K562 (cell line): Measurements from ENCODE around the gene COMTD1. TPM values are rescaled to one million over a fixed set of nuclear protein-coding genes. Genes with fewer than 3 reads are reported as not detected.

Source experiments
- ARHGAP35 ChIP-seq: fragments of 450-650 bp; IDR thresholded peaks from 2 replicates; pipeline ENCODE4 v1.6.1; 2018; ENCODE audit not compliant: partially characterized antibody
- CTCF ChIP-seq, 3 experiments: IDR thresholded peaks in 2 of 3; conservative IDR thresholded peaks in 1 of 3; 2 replicates each; pipeline ENCODE4 v1.5.1; 2011 to 2012; ENCODE audit warnings: low read length in 3 of 3, mild to moderate bottlenecking in 3 of 3, control low read depth in 2 of 3, improper control_type of control experiment in 1 of 3, inconsistent platforms in 1 of 3, low read depth in 1 of 3, mixed read lengths in 1 of 3, moderate library complexity in 1 of 3; ENCODE audit not compliant: insufficient read depth in 2 of 3
- GATAD2B ChIP-seq: fragments of 450-650 bp; IDR thresholded peaks from 2 replicates; pipeline ENCODE4 v1.6.1; 2017; ENCODE audit warnings: mild to moderate bottlenecking, borderline replicate concordance
- ID3 ChIP-seq, 2 experiments: fragments of 250-450 bp in 1 of 2; fragments of 450-650 bp in 1 of 2; sonication (Bioruptor Pico) in 1 of 2; IDR thresholded peaks; 2 replicates each; pipeline versions ENCODE4 v1.6.1 to v1.8.0; 2016 to 2021; ENCODE audit warnings: mild to moderate bottlenecking in 2 of 2, moderate library complexity in 2 of 2, missing compliant biosample characterization in 1 of 2, missing genetic modification characterization in 1 of 2
- ILF3 ChIP-seq: fragments of 450-650 bp; IDR thresholded peaks from 2 replicates; pipeline ENCODE4 v1.6.1; 2018; ENCODE audit warnings: antibody characterized with exemption, mild to moderate bottlenecking, moderate library complexity, borderline replicate concordance
- POLR2B ChIP-seq: fragments of 450-650 bp; IDR thresholded peaks from 2 replicates; pipeline ENCODE4 v1.6.1; 2018; ENCODE audit warnings: low read depth; ENCODE audit not compliant: partially characterized antibody
- PYGO2 ChIP-seq: fragments of 450-650 bp; IDR thresholded peaks from 2 replicates; pipeline ENCODE4 v1.6.1; 2016; ENCODE audit warnings: mild to moderate bottlenecking, missing genetic modification characterization, moderate library complexity, missing compliant biosample characterization
- RAD21 ChIP-seq, 2 experiments: fragments of 250-450 bp in 1 of 2; fragments of 450-650 bp in 1 of 2; sonication (Bioruptor Pico) in 1 of 2; formaldehyde crosslinking in 1 of 2; IDR thresholded peaks in 1 of 2; conservative IDR thresholded peaks in 1 of 2; 2 replicates each; pipeline versions ENCODE4 v1.4.0 to v1.8.0; 2020 to 2022; ENCODE audit warnings: mild to moderate bottlenecking in 2 of 2, moderate library complexity in 1 of 2
- SAP30 ChIP-seq: fragments of 200-600 bp; sonication (generic); IDR thresholded peaks from 2 replicates; pipeline ENCODE4 v1.6.1; 2012; ENCODE audit warnings: borderline replicate concordance, low read depth, mild to moderate bottlenecking, moderate library complexity, low read length, control low read depth, inconsistent platforms; ENCODE audit not compliant: insufficient read depth, poor library complexity, severe bottlenecking
- SRSF7 ChIP-seq: fragments of 200-400 bp; formaldehyde crosslinking; optimal IDR thresholded peaks from 2 replicates; pipeline ENCODE3; 2017; ENCODE audit warnings: mild to moderate bottlenecking, low read depth, low read length
- STAT5A ChIP-seq: IDR thresholded peaks from 2 replicates; pipeline ENCODE4 v1.6.1; 2012; ENCODE audit warnings: low read length, inconsistent platforms, borderline replicate concordance
- TGIF2 ChIP-seq: sonication (generic); formaldehyde crosslinking; IDR thresholded peaks from 2 replicates; pipeline ENCODE4 v1.8.1; 2022; ENCODE audit warnings: mild to moderate bottlenecking, missing genetic modification reagents, moderate library complexity
- XRCC4 ChIP-seq: IDR thresholded peaks from one replicate; pipeline ENCODE4 v1.6.1; 2011; ENCODE audit not compliant: insufficient read depth, insufficient read length; ENCODE audit errors: extremely low read depth
- ZBTB7A ChIP-seq: IDR thresholded peaks from 2 replicates; pipeline ENCODE4 v1.6.1; 2011; ENCODE audit warnings: low read depth, mild to moderate bottlenecking, low read length, moderate library complexity, borderline replicate concordance; ENCODE audit not compliant: control insufficient read depth
- ZNF197 ChIP-seq: fragments of 200-800 bp; sonication (Bioruptor generic); IDR thresholded peaks from 2 replicates; pipeline ENCODE4 v1.6.1; 2016; ENCODE audit warnings: low read depth, missing genetic modification characterization, missing compliant biosample characterization
- ZNF3 ChIP-seq: fragments of 250-450 bp; sonication (Bioruptor Pico); IDR thresholded peaks from 2 replicates; pipeline ENCODE4 v1.5.0; 2021; ENCODE audit warnings: mild to moderate bottlenecking, moderate library complexity
- ZNF780A ChIP-seq: fragments of 250-450 bp; sonication (Bioruptor Pico); IDR thresholded peaks from 2 replicates; pipeline ENCODE4 v1.5.0; 2021; ENCODE audit warnings: mild to moderate bottlenecking
- polyA plus RNA-seq, 8 experiments: library from polyadenylated mRNA; depleted of rRNA in 4 of 8; stranded (reverse) in 5 of 8; unstranded in 3 of 8; fragments of >200 nt; fragmentation: Nextera tagmentation in 2 of 8; fragmentation: Illumina TruSeq in 1 of 8; extraction: Ambion mirVana in 2 of 8; extraction: Trizol in 1 of 8; gene quantifications; 2 replicates each; pipeline versions ENCODE4 v1.2.1 to v1.2.3, GENCODE V29; 2011 to 2014; ENCODE audit warnings: inconsistent platforms in 1 of 8, missing spikeins in 1 of 8
- total RNA-seq, 7 experiments: library from RNA; depleted of rRNA in 6 of 7; stranded (reverse); fragments of >200 nt in 6 of 7; fragmentation: Illumina TruSeq in 2 of 7; extraction: Trizol in 2 of 7; gene quantifications; 2 replicates each; pipeline versions ENCODE4 v1.2.1 to v1.2.3, GENCODE V29; 2011 to 2021; ENCODE audit warnings: low replicate concordance in 1 of 7
- TF ChIP-seq, protein P1 (sequence below): fragments of 250-450 bp; sonication (Bioruptor Pico); IDR thresholded peaks from 2 replicates; pipeline ENCODE4 v1.8.0; 2022; ENCODE audit warnings: moderate library complexity, mild to moderate bottlenecking, inconsistent platforms

The COMTD1 gene
- total and polyA plus RNA-seq, 9 of the 15 experiments (the other 6 are each of a cell fraction or from before 2014, with no cell fraction given) = 0.41 to 112 (median 13.7) TPM

DNA sequence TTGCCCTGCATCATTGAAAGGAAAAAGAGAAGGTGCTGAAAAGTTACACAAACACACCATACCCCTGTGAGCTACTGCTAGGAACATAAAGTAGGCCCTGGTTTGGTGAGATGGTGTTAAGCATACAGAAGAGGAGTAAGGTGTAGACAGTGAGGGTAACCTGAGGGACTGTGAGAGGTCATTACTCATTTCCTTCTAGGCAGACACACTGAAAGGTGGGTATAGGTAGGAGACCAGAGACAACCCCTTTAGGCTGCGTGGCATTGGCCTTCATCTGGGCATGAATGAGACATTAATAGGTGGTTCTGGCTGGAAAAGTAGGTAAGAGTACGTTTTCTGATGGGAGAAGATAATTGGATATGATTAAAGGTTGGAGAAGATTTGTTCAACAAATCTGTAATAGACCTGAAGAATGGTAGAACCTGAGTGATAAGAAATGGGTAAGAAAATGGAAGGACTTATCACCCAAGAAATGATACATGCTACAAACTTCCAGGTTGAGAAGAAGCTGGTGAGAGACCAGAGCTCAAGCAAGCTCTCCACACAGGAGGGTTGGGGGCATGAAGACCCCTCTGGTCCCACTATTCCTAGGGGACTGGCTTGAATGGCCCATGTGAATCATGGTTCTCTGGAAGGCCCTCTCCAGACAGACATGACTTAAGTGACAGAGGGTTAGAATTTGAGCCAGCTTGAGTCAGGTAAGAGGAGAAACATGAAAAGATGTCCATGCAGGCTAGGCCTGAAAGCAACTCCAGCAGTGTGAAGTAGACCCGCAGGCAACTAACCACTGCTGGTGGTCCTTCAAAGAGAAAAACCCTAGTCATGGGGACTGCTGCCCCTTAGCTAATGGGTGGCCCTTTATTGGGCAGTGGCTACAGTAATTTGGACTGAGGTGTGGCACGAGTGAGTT is 3.8 kb downstream of the COMTD1 start (continued):
- peak; percentile 85 for TF ChIP-seq POLR2B
- no peak for TF ChIP-seq PYGO2 (tag)
- TF ChIP-seq SAP30 = no peak
- TF ChIP-seq ZNF197 (CRISPR knock-in tag) = no peak
- TF ChIP-seq GATAD2B = no peak
- TF ChIP-seq ZBTB7A = peak; percentile 18; the same call in 1 of the 2 replicates
- TF ChIP-seq, protein P1, sequence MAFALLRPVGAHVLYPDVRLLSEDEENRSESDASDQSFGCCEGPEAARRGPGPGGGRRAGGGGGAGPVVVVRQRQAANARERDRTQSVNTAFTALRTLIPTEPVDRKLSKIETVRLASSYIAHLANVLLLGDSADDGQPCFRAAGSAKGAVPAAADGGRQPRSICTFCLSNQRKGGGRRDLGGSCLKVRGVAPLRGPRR (CRISPR knock-in tag) = no peak
- no peak for TF ChIP-seq ARHGAP35
- TF ChIP-seq SRSF7 = no peak
- TF ChIP-seq STAT5A = 0 out of 2 replicates have a peak, but pooled peaks have one; percentile 21
- TF ChIP-seq TGIF2 = no peak
- TF ChIP-seq ZNF780A (CRISPR knock-in tag) = 0 out of 2 replicates have a peak, but pooled peaks have one; percentile 12
- TF ChIP-seq ZNF3 = peak; percentile 18; the same call in 1 of the 2 replicates
- 0 out of 2 replicates have a peak, but pooled peaks have one; percentile 66 for TF ChIP-seq ILF3
- no peak for TF ChIP-seq ID3 (CRISPR knock-in tag; IDR thresholded peaks at IDR 0.05)
- no peak for TF ChIP-seq ID3 (tag; IDR thresholded peaks at IDR 0.05)
- no peak for TF ChIP-seq CTCF (IDR thresholded peaks at IDR 0.05 in 2 of 3, conservative IDR thresholded peaks at IDR 0.05 in 1 of 3; ENCODE audit: insufficient read depth in 2 of 3, low read depth in 1 of 3, low read length in 3 of 3)
- TF ChIP-seq XRCC4 = no peak
- TF ChIP-seq RAD21 (CRISPR knock-in tag; conservative IDR thresholded peaks at IDR 0.05 in 1 of 2, IDR thresholded peaks at IDR 0.05 in 1 of 2) = no peak
